Measurements from ENCODE around the gene CTNNA3. TPM values are rescaled to one million over a fixed set of nuclear protein-coding genes. Genes with fewer than 3 reads are reported as not detected.

Gene CTNNA3
- total and polyA plus RNA-seq, 2 donors (not counting 3 experiments of a cell fraction or from before 2014, with no cell fraction given): not detected

GRCh38 chr10:67140641-67141040, 555.4 kb downstream of the CTNNA3 start:
- Histone ChIP-seq H3K9me3 (replicated peaks; ENCODE audit: control insufficient read depth, insufficient read depth, low read length) (no peaks in the 10 kb centered on the region), H3K9ac (replicated peaks; ENCODE audit: extremely low read depth, insufficient read depth, low read length) (no peak overlapping the region), H3K27ac (ENCODE audit: insufficient read depth, low read depth, low read length) (no peak overlapping the region), H4K20me1 (replicated peaks; ENCODE audit: control insufficient read depth, extremely low read depth, insufficient read depth, low read length) (no peaks in the 10 kb centered on the region), H3K27me3 (ENCODE audit: control insufficient read depth in 2 of 2, insufficient read depth in 2 of 2, low read length in 2 of 2) (no peaks in the 10 kb centered on the region), H3K79me2 (ENCODE audit: control insufficient read depth, insufficient read depth, low read length) (no peaks in the 10 kb centered on the region), H3K4me3 (replicated peaks in 1 of 3; ENCODE audit: insufficient read depth in 1 of 3, low read depth in 1 of 3, low read length in 3 of 3) (no peak overlapping the region), H3K4me1 (ENCODE audit: control insufficient read depth, extremely low read depth, insufficient read depth, low read length) (no peaks in the 10 kb centered on the region), H3K4me2 (ENCODE audit: insufficient read depth, low read length) (no peak overlapping the region), H3K36me3 (ENCODE audit: control insufficient read depth in 2 of 2, extremely low read depth in 1 of 2, insufficient read depth in 2 of 2, low read length in 2 of 2) (no peaks in the 10 kb centered on the region), H3K9me1 (replicated peaks; ENCODE audit: control insufficient read depth, extremely low read depth, insufficient read depth, low read length) (no peaks in the 10 kb centered on the region), H2AFZ (ENCODE audit: low read depth, low read length) (no peak overlapping the region)
- ChIA-PET CTCF (interaction anchor here (1.2 kb wide), 1 partner anchor 12 kb away, joined by 4 read pairs; no protein-coding TSS in a partner anchor), POLR2A (no interaction called here)
- no TSS peak for BruUV-seq (replicated peaks)
- DNase-seq (ENCODE audit: low read depth, low spot score) (no peak), FAIRE-seq (no peak)
- dilution Hi-C loops (cut with MboI; ENCODE audit: extremely low pct_ligation_motif_present, low sequenced_read_pairs): no loop called here
- intact Hi-C loops (cut with micrococcal nuclease): no loop called here
- no peak for TF ChIP-seq MAX (IDR thresholded peaks at IDR 0.05; ENCODE audit: insufficient read depth, insufficient read length)
- no peak for TF ChIP-seq GATA2 (IDR thresholded peaks at IDR 0.05; ENCODE audit: insufficient read depth, insufficient read length, low read depth, low read length)
- TF ChIP-seq MYC (IDR thresholded peaks at IDR 0.05; ENCODE audit: low read depth, low read length): no peak
- TF ChIP-seq CTCF (IDR thresholded peaks at IDR 0.05; ENCODE audit: extremely low read depth in 1 of 2, insufficient read depth in 1 of 2, low read depth in 1 of 2, low read length in 2 of 2): no peak
- TF ChIP-seq EZH2 (IDR thresholded peaks at IDR 0.05; ENCODE audit: borderline replicate concordance, low read depth, low read length, severe bottlenecking): no peak
- TF ChIP-seq JUN (IDR thresholded peaks at IDR 0.05; ENCODE audit: borderline replicate concordance, insufficient read depth, insufficient read length, low read depth): no peak
- no peak for TF ChIP-seq FOS (IDR thresholded peaks at IDR 0.05; ENCODE audit: borderline replicate concordance, insufficient read depth, low read length)
- no peak for TF ChIP-seq POLR2AphosphoS5 (IDR thresholded peaks at IDR 0.05; ENCODE audit: insufficient read depth, low read depth, low read length)
- no peak for TF ChIP-seq POLR2A (IDR thresholded peaks at IDR 0.05; ENCODE audit: low read depth, low read length)
